HCT116 (cell line): ENCODE measurements around the gene FCSK. TPM values are rescaled to one million over a fixed set of nuclear protein-coding genes. Genes with fewer than 3 reads are reported as not detected.

Experiments used
- ATAC-seq: fragments of 200-7000 bp; cut with Tn5 transposase; 2 replicates; pipeline ENCODE4 v1.9.1; 2020; ENCODE audit warnings: mild to moderate bottlenecking, moderate library complexity
- BruUV-seq: library from RNA; stranded (reverse); fragments of 400-500 nt; replicated peaks from 2 replicates; lab custom pipeline; 2021; lab: Mats Ljungman, UMichigan
- CTCF ChIA-PET: fragments of 300-600 bp; sonication (Branson Sonifier 250); formaldehyde crosslinking; loops from one replicate; lab custom pipeline; 2021; ENCODE audit warnings: antibody characterized with exemption; lab: Charles Lee
- POLR2A ChIA-PET: fragments of 300-600, 350-600 bp; sonication (Branson Sonifier 250); formaldehyde crosslinking; loops from one replicate; lab custom pipeline; 2021; ENCODE audit warnings: antibody characterized with exemption; lab: Charles Lee
- RAD21 ChIA-PET, 2 experiments: fragments of 300-600 bp; sonication (Branson Sonifier 250); formaldehyde crosslinking; loops; one replicate each; lab custom pipeline; 2023; ENCODE audit warnings: low total read pairs in 2 of 2; ENCODE audit not compliant: uncharacterized antibody in 2 of 2, unreplicated experiment in 2 of 2, low non-redundant PET in 1 of 2; lab: Charles Lee
- DNase-seq: peaks from one replicate; pipeline ENCODE4 v3.0.0-alpha.2; 2010; ENCODE audit warnings: low read depth, low spot score
- H2AFZ ChIP-seq: fragments of 200-600 bp; shearing (Covaris generic), sonication (generic); 2 replicates; pipeline ENCODE4 v1.6.1; 2017; ENCODE audit warnings: low read depth, mixed run types, mixed read lengths, antibody characterized with exemption, low read length; ENCODE audit not compliant: poor library complexity, severe bottlenecking
- H3K27ac ChIP-seq: 2 replicates; pipeline ENCODE4 v1.5.1; 2012; ENCODE audit warnings: low read depth, low read length
- H3K27me3 ChIP-seq: fragments of 200-600 bp; sonication (generic); 2 replicates; pipeline ENCODE4 v1.6.1; 2016; ENCODE audit warnings: mixed run types, low read length, mixed read lengths; ENCODE audit not compliant: insufficient read depth
- H3K36me3 ChIP-seq, 2 experiments: fragments of 200-500 bp in 1 of 2; fragments of 200-600 bp in 1 of 2; sonication (Bioruptor generic) in 1 of 2; sonication (generic) in 1 of 2; 2 replicates each; pipeline versions ENCODE4 v1.5.1 to v1.6.1; 2014 to 2016; ENCODE audit warnings: low read length in 2 of 2, inconsistent platforms in 1 of 2, mixed read lengths in 1 of 2, mixed run types in 1 of 2; ENCODE audit not compliant: insufficient read depth in 2 of 2, control insufficient read depth in 1 of 2
- H3K4me1 ChIP-seq, 2 experiments: fragments of 200-600 bp in 1 of 2; sonication (generic) in 1 of 2; 2 replicates each; pipeline versions ENCODE4 v1.5.1 to v1.6.1; 2012 to 2017; ENCODE audit warnings: low read length in 2 of 2, inconsistent platforms in 1 of 2, mild to moderate bottlenecking in 1 of 2, mixed read lengths in 1 of 2, mixed run types in 1 of 2, moderate library complexity in 1 of 2; ENCODE audit not compliant: insufficient read depth in 2 of 2, control insufficient read depth in 1 of 2
- H3K4me2 ChIP-seq: fragments of 200-600 bp; sonication (generic); 2 replicates; pipeline ENCODE4 v1.6.1; 2017; ENCODE audit warnings: mixed run types, low read length, mixed read lengths
- H3K4me3 ChIP-seq, 2 experiments: fragments of 200-600 bp in 1 of 2; sonication (generic) in 1 of 2; replicated peaks in 1 of 2; 2 replicates each; pipeline ENCODE4 v1.5.1; 2011 to 2016; ENCODE audit warnings: low read length in 2 of 2, control low read depth in 1 of 2, low read depth in 1 of 2, mild to moderate bottlenecking in 1 of 2, mixed read lengths in 1 of 2, mixed run types in 1 of 2
- H3K79me2 ChIP-seq: fragments of 200-600 bp; sonication (generic); 2 replicates; pipeline ENCODE4 v1.6.1; 2017; ENCODE audit warnings: mild to moderate bottlenecking, mixed run types, low read length, moderate library complexity, mixed read lengths; ENCODE audit not compliant: insufficient read depth
- H3K9ac ChIP-seq: fragments of 200-600 bp; sonication (generic); 2 replicates; pipeline ENCODE4 v1.6.1; 2016; ENCODE audit warnings: low read length, mixed read lengths
- H3K9me2 ChIP-seq: fragments of 200-600 bp; sonication (generic), shearing (Covaris generic); 2 replicates; pipeline ENCODE4 v1.6.1; 2017; ENCODE audit warnings: mixed run types, mild to moderate bottlenecking, moderate library complexity; ENCODE audit not compliant: insufficient read depth
- H3K9me3 ChIP-seq, 2 experiments: fragments of 200-500 bp in 1 of 2; fragments of 200-600 bp in 1 of 2; sonication (Bioruptor generic) in 1 of 2; sonication (generic) in 1 of 2; 2 replicates each; pipeline ENCODE4 v1.6.1; 2014 to 2017; ENCODE audit warnings: low read length in 2 of 2, mixed read lengths in 2 of 2, inconsistent platforms in 1 of 2, low read depth in 1 of 2, mild to moderate bottlenecking in 1 of 2, mixed run types in 1 of 2, moderate library complexity in 1 of 2; ENCODE audit not compliant: control insufficient read depth in 1 of 2, insufficient read depth in 1 of 2
- H4K20me1 ChIP-seq: fragments of 200-600 bp; sonication (generic), shearing (Covaris generic); 2 replicates; pipeline ENCODE4 v1.6.1; 2017; ENCODE audit warnings: mixed run types, mild to moderate bottlenecking, moderate library complexity; ENCODE audit not compliant: insufficient read depth
- CBX3 ChIP-seq: IDR thresholded peaks from 2 replicates; pipeline ENCODE4 v1.6.1; 2012; ENCODE audit warnings: low read depth
- CEBPB ChIP-seq: IDR thresholded peaks from 2 replicates; pipeline ENCODE4 v1.6.1; 2012; ENCODE audit warnings: low read depth
- EGR1 ChIP-seq: IDR thresholded peaks from 2 replicates; pipeline ENCODE4 v1.6.1; 2012; ENCODE audit warnings: low read depth
- ELF1 ChIP-seq: IDR thresholded peaks from 2 replicates; pipeline ENCODE4 v1.6.1; 2012; ENCODE audit warnings: low read depth, borderline replicate concordance
- EZH2 ChIP-seq: fragments of 200-600 bp; sonication (generic); IDR thresholded peaks from 2 replicates; pipeline ENCODE4 v1.6.1; 2017; ENCODE audit warnings: antibody characterized with exemption, mixed run types
- EZH2phosphoT487 ChIP-seq: fragments of 200-600 bp; IDR thresholded peaks from 2 replicates; pipeline ENCODE4 v1.6.1; 2018; ENCODE audit warnings: antibody characterized with exemption, borderline replicate concordance
- FOSL1 ChIP-seq: IDR thresholded peaks from 2 replicates; pipeline ENCODE4 v1.6.1; 2012; ENCODE audit warnings: low read depth
- JUND ChIP-seq: IDR thresholded peaks from 2 replicates; pipeline ENCODE4 v1.6.1; 2012
- POLR2A ChIP-seq: IDR thresholded peaks from 2 replicates; pipeline ENCODE4 v1.7.0; 2011; ENCODE audit warnings: borderline replicate concordance; ENCODE audit not compliant: insufficient read depth, insufficient read length; ENCODE audit errors: extremely low read depth
- POLR2AphosphoS5 ChIP-seq: IDR thresholded peaks from 2 replicates; pipeline ENCODE4 v1.6.1; 2011; ENCODE audit warnings: mild to moderate bottlenecking, low read depth, low read length, moderate library complexity
- RAD21 ChIP-seq: IDR thresholded peaks from 2 replicates; pipeline ENCODE4 v1.6.1; 2012; ENCODE audit warnings: low read depth, mild to moderate bottlenecking
- SIN3A ChIP-seq: IDR thresholded peaks from 2 replicates; pipeline ENCODE4 v1.6.1; 2012; ENCODE audit warnings: low read depth
- SP1 ChIP-seq: IDR thresholded peaks from 2 replicates; pipeline ENCODE4 v1.6.1; 2012; ENCODE audit warnings: low read depth
- SRF ChIP-seq: IDR thresholded peaks from 2 replicates; pipeline ENCODE4 v1.6.1; 2012; ENCODE audit warnings: low read depth
- YY1 ChIP-seq: IDR thresholded peaks from 2 replicates; pipeline ENCODE4 v1.6.1; 2011; ENCODE audit warnings: low read length, low read depth, moderate library complexity, mild to moderate bottlenecking; ENCODE audit not compliant: insufficient replicate concordance; ENCODE audit errors: extremely low read depth
- intact Hi-C: fragments of 100-400 bp; cut with micrococcal nuclease; formaldehyde crosslinking; loops from 2 replicates; pipeline ENCODE4 v1.10.0; 2022
- total RNA-seq: library from RNA; stranded (reverse); gene quantifications from one replicate; pipeline ENCODE4 v1.2.1, GENCODE V29; 2021; ENCODE audit not compliant: unreplicated experiment
- TF ChIP-seq, protein P1 (sequence below): IDR thresholded peaks from 2 replicates; pipeline ENCODE4 v1.6.1; 2012
- TF ChIP-seq, protein P2 (sequence below): IDR thresholded peaks from 2 replicates; pipeline ENCODE4 v1.6.1; 2012

The FCSK gene
- total RNA-seq, 1 experiment from 2014 or later: 17.1 TPM

DNA sequence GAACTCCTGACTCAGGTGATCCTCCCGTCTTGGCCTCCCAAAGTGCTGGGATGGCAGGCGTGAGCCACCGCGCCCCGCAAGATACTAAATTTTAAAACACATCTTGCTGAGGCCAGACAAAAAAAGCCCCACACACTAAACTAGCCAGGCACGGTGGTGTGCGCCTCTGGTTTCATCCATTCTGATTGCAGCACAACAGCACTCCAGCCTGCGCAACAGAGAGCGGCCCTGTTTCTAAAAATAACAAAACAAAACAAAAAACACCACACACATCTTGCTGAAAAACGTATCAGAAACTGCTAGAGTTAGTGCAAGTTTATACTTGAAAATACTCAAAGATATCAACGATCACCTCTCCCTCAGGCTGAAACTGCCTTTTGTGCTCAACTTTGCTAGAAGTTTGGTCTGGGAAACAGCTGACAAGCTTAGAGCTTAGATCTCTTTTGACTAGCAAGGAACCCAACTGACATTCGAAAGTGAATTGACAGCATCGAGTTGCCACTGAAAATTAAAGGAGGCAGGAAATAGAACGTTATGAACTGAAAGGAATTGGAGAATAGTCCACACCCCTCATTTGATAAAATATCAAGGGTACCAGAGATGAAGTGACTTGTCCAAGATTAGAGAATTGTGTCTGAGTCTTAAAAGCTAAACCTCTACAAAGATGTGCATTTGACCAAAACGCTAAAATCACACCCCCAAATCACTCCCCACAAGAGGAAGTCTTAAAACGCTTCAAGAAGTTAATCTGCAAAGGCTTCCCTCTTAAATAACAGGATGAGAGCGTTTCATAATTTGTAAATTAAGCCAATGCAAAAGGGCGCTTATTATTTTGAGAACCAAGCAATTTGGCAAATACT is 68.1 kb downstream of the FCSK start:
- H3K4me3 ChIP-seq: peak overlapping the region; percentile 68 to 72
- no peak for DNase-seq
- RAD21 ChIA-PET: no interaction called here
- intact Hi-C loops: loop anchor here (10.0 kb wide), 1 partner anchor 132 kb away; no protein-coding TSS in a partner anchor
- peak overlapping the region; percentile 76 for H3K4me2 ChIP-seq
- H3K9me2 ChIP-seq: no peaks in the 10 kb centered on the region
- no peaks in the 10 kb centered on the region for H3K27me3 ChIP-seq
- POLR2A ChIA-PET: interaction anchor here (1.6 kb wide), 1 partner anchor 141 kb away, joined by 4 read pairs; no protein-coding TSS in a partner anchor
- peak overlapping the region; percentile 71 for H3K27ac ChIP-seq
- H4K20me1 ChIP-seq: peaks cover 10% of the 10 kb centered on the region; the same call in 1 of the 2 replicates
- peaks cover 58% of the 10 kb centered on the region for H3K79me2 ChIP-seq
- no TSS peak for BruUV-seq
- CTCF ChIA-PET: no interaction called here
- peaks cover 7 to 16% of the 10 kb centered on the region in 2 experiments; a peak in 3 of 4 replicates for H3K4me1 ChIP-seq
- H3K36me3 ChIP-seq: peaks cover 7 to 20% of the 10 kb centered on the region in 2 experiments
- TF ChIP-seq POLR2A (no peak), JUND (no peak), CEBPB (no peak), SRF (no peak), EZH2 (no peak)
- TF ChIP-seq, protein P1, sequence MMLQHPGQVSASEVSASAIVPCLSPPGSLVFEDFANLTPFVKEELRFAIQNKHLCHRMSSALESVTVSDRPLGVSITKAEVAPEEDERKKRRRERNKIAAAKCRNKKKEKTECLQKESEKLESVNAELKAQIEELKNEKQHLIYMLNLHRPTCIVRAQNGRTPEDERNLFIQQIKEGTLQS: no peak
- peak overlapping the region; percentile 88 for H3K9ac ChIP-seq
- ATAC-seq: no peak
- H2AFZ ChIP-seq: no peak overlapping the region
- H3K9me3 ChIP-seq: no peaks in the 10 kb centered on the region

DNA sequence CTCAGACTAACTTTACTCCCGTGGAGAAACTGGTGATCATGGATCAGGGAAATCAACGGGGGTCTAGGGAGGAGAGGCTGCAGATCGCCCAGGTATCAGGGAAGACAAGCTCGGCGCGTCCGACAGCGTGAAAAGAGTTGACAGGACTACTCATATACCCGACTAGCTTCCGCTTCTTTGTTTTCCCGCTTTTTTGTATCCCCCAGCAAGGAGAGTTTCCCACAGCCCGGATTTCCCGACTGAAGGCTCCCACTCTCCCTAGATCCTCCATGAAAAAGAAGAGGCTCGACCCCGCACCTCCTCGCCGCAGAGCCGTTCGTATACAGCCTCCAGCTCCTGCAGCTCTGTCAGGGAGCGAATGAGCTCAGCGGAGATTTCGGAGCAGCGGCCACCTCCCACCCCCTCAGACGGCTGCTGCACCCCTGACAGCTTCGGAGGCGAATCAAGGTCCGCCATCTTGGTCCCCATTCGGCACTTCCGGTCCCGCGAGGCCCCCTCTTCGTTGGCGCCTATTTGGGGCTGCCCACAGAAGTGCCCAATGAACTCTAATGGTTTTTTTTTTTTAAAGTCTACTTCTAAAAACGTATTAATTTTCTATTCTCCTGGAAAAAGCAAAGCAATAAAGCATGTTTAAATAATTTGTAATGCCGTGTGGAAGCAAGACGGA is 68.8 kb downstream of the FCSK start, which contains the start of gene COG4:
COG4 (minus strand) TSS at position 479 of the 667 bp plus-strand sequence; CDS start at position 468, 11 bp downstream.
- Histone ChIP-seq H3K9ac (peak within 1 kb of the TSS; percentile 88), H3K9me2 (no peaks in the 10 kb centered on the region), H3K9me3 (no peaks in the 10 kb centered on the region), H3K27me3 (no peaks in the 10 kb centered on the region), H3K36me3 (peaks cover 9 to 21% of the 10 kb centered on the region in 2 experiments), H3K4me1 (peaks cover 7 to 16% of the 10 kb centered on the region in 2 experiments; a peak in 3 of 4 replicates), H2AFZ (peak within 1 kb of the TSS; percentile 42), H3K4me3 (peak within 1 kb of the TSS; percentile 68 to 72), H3K4me2 (peak within 1 kb of the TSS; percentile 76), H3K27ac (peak within 1 kb of the TSS; percentile 71), H4K20me1 (peaks cover 12% of the 10 kb centered on the region; the same call in 1 of the 2 replicates), H3K79me2 (peaks cover 66% of the 10 kb centered on the region)
- ChIA-PET CTCF (no interaction called here), RAD21 (no interaction called here), POLR2A (no interaction called here)
- peak; percentile 77 for ATAC-seq
- intact Hi-C loops: loop anchor here (10.0 kb wide), 1 partner anchor 132 kb away; no protein-coding TSS in a partner anchor
- TF ChIP-seq YY1: peak; percentile 93
- TF ChIP-seq SIN3A: peak; percentile 55; the same call in 1 of the 2 replicates
- peak; percentile 42; the same call in 1 of the 2 replicates for TF ChIP-seq EGR1
- TF ChIP-seq FOSL1: no peak
- no peak for TF ChIP-seq EZH2phosphoT487
- TF ChIP-seq POLR2AphosphoS5: peak; percentile 76
- peak; percentile 41 for TF ChIP-seq POLR2A
- TF ChIP-seq RAD21: no peak
- peak; percentile 63; the same call in 1 of the 2 replicates for TF ChIP-seq ELF1
- 0 out of 2 replicates have a peak, but pooled peaks have one; percentile 13 for TF ChIP-seq SRF
- peak; percentile 36; the same call in 1 of the 2 replicates for TF ChIP-seq SP1
- peak; percentile 20; the same call in 1 of the 2 replicates for TF ChIP-seq CBX3
- TF ChIP-seq, protein P2, sequence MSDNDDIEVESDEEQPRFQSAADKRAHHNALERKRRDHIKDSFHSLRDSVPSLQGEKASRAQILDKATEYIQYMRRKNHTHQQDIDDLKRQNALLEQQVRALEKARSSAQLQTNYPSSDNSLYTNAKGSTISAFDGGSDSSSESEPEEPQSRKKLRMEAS: no peak
- peak; percentile 72 for DNase-seq
- TSS peak; percentile 87 for BruUV-seq
